ENCODE data around the gene C19orf81. TPM values are rescaled to one million over a fixed set of nuclear protein-coding genes. Genes with fewer than 3 reads are reported as not detected.

C19orf81 gene
- total RNA-seq, 4 donors from 2014 or later = not detected

GRCh38 chr19:50629194-50629593 is 20.1 kb upstream of the C19orf81 start:
- 65 to 74% methylated on average over 19 to 20 of the region's 20 CpGs for whole genome bisulfite sequencing, 2 donors
- peaks cover 0 to 30% (median 10%) of the 10 kb centered on the region in 4 donors for H3K9me3 ChIP-seq
- H3K4me3 ChIP-seq = no peak overlapping the region
- H3K27me3 ChIP-seq = no peaks in the 10 kb centered on the region
- TF ChIP-seq POLR2A (IDR thresholded peaks at IDR 0.05) (no peak), EP300 (IDR thresholded peaks at IDR 0.05) (no peak), CTCF (IDR thresholded peaks at IDR 0.05) (no peak)
- H3K4me1 ChIP-seq = no peaks in the 10 kb centered on the region
- no peaks in the 10 kb centered on the region for H3K36me3 ChIP-seq
- H3K27ac ChIP-seq = no peak overlapping the region
- DNase-seq (ENCODE audit: low spot score in 2 of 2) = no peak

GRCh38 chr19:50629801-50630200 is 19.4 kb upstream of the C19orf81 start:
- TF ChIP-seq EP300 (IDR thresholded peaks at IDR 0.05) = no peak
- Histone ChIP-seq H3K9me3 (peaks cover 0 to 36% (median 13%) of the 10 kb centered on the region in 4 donors), H3K4me3 (no peak overlapping the region), H3K27me3 (no peaks in the 10 kb centered on the region), H3K4me1 (no peaks in the 10 kb centered on the region), H3K27ac (no peak overlapping the region), H3K36me3 (no peaks in the 10 kb centered on the region)
- DNase-seq (ENCODE audit: low spot score in 2 of 2) = no peak
- WGBS, 2 donors = 73 to 80% methylated on average over 2 to 11 of the region's 14 CpGs

- Histone ChIP-seq H3K4me1 (no peaks in the 10 kb centered on the region), H3K27me3 (peaks cover 0 to 6% of the 10 kb centered on the region in 2 donors), H3K4me3 (no peak overlapping the region), H3K36me3 (no peaks in the 10 kb centered on the region), H3K27ac (no peak overlapping the region), H3K9me3 (peaks cover 0 to 47% (median 14%) of the 10 kb centered on the region in 4 donors)
- TF ChIP-seq EP300 (IDR thresholded peaks at IDR 0.05) = no peak
- no peak for TF ChIP-seq POLR2A (IDR thresholded peaks at IDR 0.05)
- TF ChIP-seq CTCF (IDR thresholded peaks at IDR 0.05) = no peak
- DNase-seq (ENCODE audit: low spot score in 2 of 2) = no peak
- 56 to 71% methylated on average over 7 to 14 of the region's 20 CpGs for WGBS, 2 donors
Measured at GRCh38 chr19:50632151-50632835, 17.0 kb upstream of the C19orf81 start.

DNA sequence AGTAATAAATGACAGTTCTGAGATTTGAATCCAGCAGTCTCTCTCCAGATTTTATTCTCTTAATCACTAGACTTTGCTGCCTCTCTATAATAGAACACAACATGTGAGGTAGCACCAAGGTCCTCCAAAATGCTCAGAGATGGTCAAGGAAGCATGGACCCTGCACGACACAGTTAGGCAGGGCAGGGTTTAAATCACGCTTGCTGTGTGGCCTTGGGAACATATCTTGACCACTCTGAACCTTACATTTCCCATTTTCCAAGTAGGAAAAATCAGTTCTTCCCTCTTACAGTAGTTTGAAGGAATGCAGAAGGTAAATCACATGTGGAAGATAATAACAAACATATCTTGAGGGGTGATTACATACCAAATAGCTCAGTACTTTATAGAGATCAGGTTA is 15.9 kb upstream of the C19orf81 start:
- Histone ChIP-seq H3K36me3 (no peaks in the 10 kb centered on the region), H3K27me3 (peaks cover 0 to 15% of the 10 kb centered on the region in 2 donors), H3K27ac (no peak overlapping the region), H3K4me1 (no peaks in the 10 kb centered on the region), H3K9me3 (peaks cover 0 to 47% (median 14%) of the 10 kb centered on the region in 4 donors), H3K4me3 (no peak overlapping the region)
- no peak for DNase-seq (ENCODE audit: low spot score in 2 of 2)
- TF ChIP-seq POLR2A (IDR thresholded peaks at IDR 0.05) = no peak
- no peak for TF ChIP-seq EP300 (IDR thresholded peaks at IDR 0.05)
- TF ChIP-seq CTCF (IDR thresholded peaks at IDR 0.05) = no peak
- WGBS, 2 donors = 79 to 82% methylated on average over 2 of the region's 2 CpGs

DNA sequence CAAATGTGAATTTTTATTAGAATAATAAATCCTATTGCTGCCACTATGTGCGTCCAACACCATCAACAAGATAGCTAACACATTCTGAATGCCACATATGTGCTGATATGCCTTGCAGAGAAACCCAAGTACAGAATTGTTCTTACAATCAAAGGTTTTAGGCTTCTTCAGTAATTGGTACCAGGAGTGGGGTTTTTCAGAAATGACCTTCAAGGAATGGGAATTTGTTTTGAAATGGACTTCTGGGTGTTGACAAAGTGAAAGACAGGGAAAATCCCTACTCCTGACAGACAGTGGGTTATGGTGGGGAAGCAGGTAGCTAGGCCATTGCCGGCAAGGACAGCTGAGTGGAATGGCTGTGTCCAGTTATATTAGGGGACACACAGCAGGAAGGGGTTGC is 15.3 kb upstream of the C19orf81 start:
- Histone ChIP-seq H3K27ac (no peak overlapping the region), H3K27me3 (peaks cover 0 to 21% of the 10 kb centered on the region in 2 donors), H3K36me3 (no peaks in the 10 kb centered on the region), H3K4me3 (no peak overlapping the region), H3K4me1 (no peaks in the 10 kb centered on the region), H3K9me3 (peaks cover 0 to 47% (median 14%) of the 10 kb centered on the region in 4 donors)
- TF ChIP-seq POLR2A (IDR thresholded peaks at IDR 0.05) (no peak), EP300 (IDR thresholded peaks at IDR 0.05) (no peak), CTCF (IDR thresholded peaks at IDR 0.05) (no peak)
- DNase-seq (ENCODE audit: low spot score in 2 of 2) = no peak
- WGBS, 2 donors = 94% methylated on average over 2 of the region's 2 CpGs
